ENCODE results near the gene PTPRE. TPM values are rescaled to one million over a fixed set of nuclear protein-coding genes. Genes with fewer than 3 reads are reported as not detected.

The PTPRE gene
- total and polyA plus RNA-seq, 4 donors: 1.5 to 12.5 (median 3.7) TPM

GRCh38 chr10:127905848-127906261, 1.0 kb upstream of the PTPRE start:
- H3K27ac ChIP-seq (ENCODE audit: low read depth in 1 of 2, low read length in 2 of 2): no peak overlapping the region
- H3K4me1 ChIP-seq (ENCODE audit: control insufficient read depth in 4 of 4, insufficient read depth in 4 of 4, low read length in 3 of 4): peaks cover 2 to 18% (median 9%) of the 10 kb centered on the region in 4 donors
- no peak for TF ChIP-seq JUND (IDR thresholded peaks at IDR 0.05)
- no peak for TF ChIP-seq CTCF (IDR thresholded peaks at IDR 0.05; ENCODE audit: low read depth, low read length, missing input control)
- no peak for TF ChIP-seq SP1 (IDR thresholded peaks at IDR 0.05)
- no peak for TF ChIP-seq EGR1 (IDR thresholded peaks at IDR 0.05; ENCODE audit: low read depth in 2 of 2)
- TF ChIP-seq ATF3 (IDR thresholded peaks at IDR 0.05): no peak
- no peak for TF ChIP-seq GABPA (IDR thresholded peaks at IDR 0.05 in 1 of 2, conservative IDR thresholded peaks at IDR 0.05 in 1 of 2)
- TF ChIP-seq ZBTB33 (IDR thresholded peaks at IDR 0.05): no peak
- TF ChIP-seq FOXA2 (IDR thresholded peaks at IDR 0.05): no peak
- no peaks in the 10 kb centered on the region for H3K9me3 ChIP-seq (ENCODE audit: control insufficient read depth in 4 of 4, low read length in 3 of 4)
- H3K36me3 ChIP-seq (ENCODE audit: control insufficient read depth in 4 of 4, insufficient read depth in 3 of 4, low read depth in 1 of 4, low read length in 3 of 4): no peaks in the 10 kb centered on the region
- H3K4me3 ChIP-seq (ENCODE audit: low read depth in 1 of 3, low read length in 3 of 3): no peak overlapping the region
- DNase-seq (ENCODE audit: low spot score): no peak
- H3K27me3 ChIP-seq (ENCODE audit: control insufficient read depth in 4 of 4, insufficient read depth in 4 of 4, low read length in 3 of 4): peaks cover 0 to 2% (median 0%) of the 10 kb centered on the region in 4 donors
- no peak overlapping the region for H3K9ac ChIP-seq (ENCODE audit: low read depth in 1 of 2, low read length in 2 of 2)
- WGBS: 94% methylated on average over 10 of the region's 10 CpGs

GRCh38 chr10:127907411-127908105, 655 bp downstream of the PTPRE start:
- 5% methylated on average over 65 of the region's 65 CpGs for WGBS
- H3K4me3 ChIP-seq (ENCODE audit: low read depth in 1 of 3, low read length in 3 of 3): peak overlapping the region in 2 of 3 donors; percentile 35 to 67
- no peak overlapping the region for H3K27ac ChIP-seq (ENCODE audit: low read depth in 1 of 2, low read length in 2 of 2)
- H3K27me3 ChIP-seq (ENCODE audit: control insufficient read depth in 4 of 4, insufficient read depth in 4 of 4, low read length in 3 of 4): peaks cover 0 to 2% (median 0%) of the 10 kb centered on the region in 4 donors
- no peak overlapping the region for H3K9ac ChIP-seq (ENCODE audit: low read depth in 1 of 2, low read length in 2 of 2)
- no peaks in the 10 kb centered on the region for H3K9me3 ChIP-seq (ENCODE audit: control insufficient read depth in 4 of 4, low read length in 3 of 4)
- H3K36me3 ChIP-seq (ENCODE audit: control insufficient read depth in 4 of 4, insufficient read depth in 3 of 4, low read depth in 1 of 4, low read length in 3 of 4): no peaks in the 10 kb centered on the region
- TF ChIP-seq TAF1 (conservative IDR thresholded peaks at IDR 0.05): no peak
- no peak for DNase-seq (ENCODE audit: low spot score)
- peaks cover 2 to 18% (median 9%) of the 10 kb centered on the region in 4 donors for H3K4me1 ChIP-seq (ENCODE audit: control insufficient read depth in 4 of 4, insufficient read depth in 4 of 4, low read length in 3 of 4)

DNA sequence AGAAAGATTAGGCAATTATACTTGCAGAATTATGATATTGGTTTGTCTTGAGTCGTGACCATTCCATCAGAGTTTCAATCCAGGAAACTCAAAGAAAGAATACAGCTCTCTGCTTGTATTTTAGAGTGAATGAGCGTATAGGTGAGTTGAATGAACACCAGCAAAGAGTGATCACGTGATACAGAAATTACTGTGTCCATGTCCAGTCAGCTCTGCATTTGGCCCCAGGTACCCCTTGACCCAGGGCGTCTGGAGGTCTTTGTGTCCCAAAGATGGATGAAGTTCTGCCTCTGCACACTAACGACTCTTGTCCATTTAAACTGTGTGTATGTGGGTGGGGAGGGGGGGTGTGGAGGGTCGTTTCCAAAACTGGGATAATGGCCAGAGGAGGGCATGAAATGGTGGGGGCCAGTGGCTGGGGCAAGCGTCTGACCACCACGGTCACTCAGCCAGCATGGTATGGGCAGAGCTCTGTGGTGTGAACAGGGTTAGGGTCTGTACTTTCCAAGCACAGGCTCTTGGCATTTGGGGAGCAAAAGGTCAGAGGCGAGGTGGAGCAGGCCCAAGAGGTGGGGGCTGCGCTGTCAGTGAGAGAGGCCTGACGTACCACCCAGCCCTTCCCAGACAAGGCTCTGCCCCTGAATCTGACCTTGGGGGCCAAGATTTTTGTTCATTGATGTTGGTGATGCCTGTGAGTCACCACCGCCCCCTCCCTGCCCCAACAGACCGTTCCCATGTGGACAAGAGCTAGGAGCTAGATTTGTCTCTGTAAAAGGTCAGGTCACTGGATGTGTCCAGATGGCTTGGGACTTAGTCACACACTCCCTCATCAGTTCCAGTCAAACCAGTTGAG, 1.4 kb downstream of the PTPRE start:
- TF ChIP-seq TAF1 (conservative IDR thresholded peaks at IDR 0.05) (no peak), JUND (IDR thresholded peaks at IDR 0.05) (no peak), ZBTB33 (IDR thresholded peaks at IDR 0.05) (no peak), MAX (IDR thresholded peaks at IDR 0.05) (no peak), FOXA2 (IDR thresholded peaks at IDR 0.05) (no peak), NR2F2 (IDR thresholded peaks at IDR 0.05) (no peak), FOXA1 (IDR thresholded peaks at IDR 0.05) (no peak), YY1 (IDR thresholded peaks at IDR 0.05) (no peak), SP1 (IDR thresholded peaks at IDR 0.05) (no peak), RXRA (IDR thresholded peaks at IDR 0.05) (no peak), EGR1 (IDR thresholded peaks at IDR 0.05; ENCODE audit: low read depth in 2 of 2) (no peak), ATF3 (IDR thresholded peaks at IDR 0.05) (no peak), RAD21 (IDR thresholded peaks at IDR 0.05) (no peak), HNF4A (conservative IDR thresholded peaks at IDR 0.05) (no peak), HNF4G (IDR thresholded peaks at IDR 0.05) (no peak), GABPA (IDR thresholded peaks at IDR 0.05 in 1 of 2, conservative IDR thresholded peaks at IDR 0.05 in 1 of 2) (no peak)
- Histone ChIP-seq H3K27me3 (ENCODE audit: control insufficient read depth in 4 of 4, insufficient read depth in 4 of 4, low read length in 3 of 4) (peaks cover 0 to 2% (median 0%) of the 10 kb centered on the region in 4 donors), H3K9me3 (ENCODE audit: control insufficient read depth in 4 of 4, low read length in 3 of 4) (no peaks in the 10 kb centered on the region), H3K27ac (ENCODE audit: low read depth in 1 of 2, low read length in 2 of 2) (no peak overlapping the region), H3K36me3 (ENCODE audit: control insufficient read depth in 4 of 4, insufficient read depth in 3 of 4, low read depth in 1 of 4, low read length in 3 of 4) (no peaks in the 10 kb centered on the region), H3K9ac (ENCODE audit: low read depth in 1 of 2, low read length in 2 of 2) (no peak overlapping the region), H3K4me3 (ENCODE audit: low read depth in 1 of 3, low read length in 3 of 3) (peak overlapping the region in 1 of 3 donors; percentile 67), H3K4me1 (ENCODE audit: control insufficient read depth in 4 of 4, insufficient read depth in 4 of 4, low read length in 3 of 4) (peaks cover 2 to 18% (median 9%) of the 10 kb centered on the region in 4 donors)
- DNase-seq (ENCODE audit: low spot score): no peak
- 68% methylated on average over 13 of the region's 13 CpGs for WGBS

Measured in liver (tissue), 9 donors.